ENCODE data around the gene RCVRN.

Gene RCVRN

DNA sequence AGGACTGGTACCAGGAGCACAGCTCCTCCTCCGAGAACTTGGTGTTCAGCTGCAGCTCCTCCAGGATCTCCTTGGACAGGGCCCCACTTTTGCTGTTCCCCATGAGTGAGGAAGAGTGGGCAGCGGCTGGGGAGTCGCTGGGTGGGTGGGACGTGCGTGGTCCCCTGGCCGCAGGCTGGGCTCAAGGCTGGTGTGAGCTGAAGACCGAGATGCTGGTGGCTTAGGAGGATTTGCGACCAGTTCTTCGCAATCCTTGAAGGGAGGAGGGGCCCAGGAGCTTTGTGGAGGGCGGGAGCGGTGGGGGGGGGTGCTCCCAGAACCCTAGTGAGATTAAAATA lies at the start of gene RCVRN:
Gene RCVRN, minus strand, starts transcription at position 194 of the 338 bp plus-strand sequence. Its CDS starts 91 bp downstream, at position 103.
- Histone ChIP-seq H3K4me1 (ENCODE audit: control insufficient read depth, insufficient read depth, low read length) (no peaks in the 10 kb centered on the region; the same call in 1 of the 2 replicates), H3K9me3 (ENCODE audit: control insufficient read depth, insufficient read depth, low read length) (no peaks in the 10 kb centered on the region), H3K36me3 (ENCODE audit: control insufficient read depth, insufficient read depth, low read length) (no peaks in the 10 kb centered on the region), H3K4me3 (ENCODE audit: low read depth, low read length) (no peak within 1 kb of the TSS), H3K9ac (ENCODE audit: low read depth, low read length) (no peak within 1 kb of the TSS), H3K27ac (ENCODE audit: low read depth, low read length) (no peak within 1 kb of the TSS), H3K27me3 (ENCODE audit: control insufficient read depth, insufficient read depth, low read length) (no peaks in the 10 kb centered on the region)

- H3K27ac ChIP-seq (ENCODE audit: low read depth, low read length) = no peak overlapping the region
- no peaks in the 10 kb centered on the region for H3K27me3 ChIP-seq (ENCODE audit: control insufficient read depth, insufficient read depth, low read length)
- no peak overlapping the region for H3K9ac ChIP-seq (ENCODE audit: low read depth, low read length)
- no peak overlapping the region for H3K4me3 ChIP-seq (ENCODE audit: low read depth, low read length)
- peaks cover 24% of the 10 kb centered on the region for H3K4me1 ChIP-seq (ENCODE audit: control insufficient read depth, insufficient read depth, low read length)
- H3K9me3 ChIP-seq (ENCODE audit: control insufficient read depth, insufficient read depth, low read length) = no peaks in the 10 kb centered on the region
- H3K36me3 ChIP-seq (ENCODE audit: control insufficient read depth, insufficient read depth, low read length) = no peaks in the 10 kb centered on the region
Observed at GRCh38 chr17:9953492-9953891, 48.4 kb upstream of the RCVRN start.

GRCh38 chr17:9951803-9952202 lies 46.7 kb upstream of the RCVRN start:
- no peaks in the 10 kb centered on the region for H3K36me3 ChIP-seq (ENCODE audit: control insufficient read depth, insufficient read depth, low read length)
- H3K9me3 ChIP-seq (ENCODE audit: control insufficient read depth, insufficient read depth, low read length) = no peaks in the 10 kb centered on the region
- H3K4me1 ChIP-seq (ENCODE audit: control insufficient read depth, insufficient read depth, low read length) = peaks cover 11% of the 10 kb centered on the region
- no peak overlapping the region for H3K9ac ChIP-seq (ENCODE audit: low read depth, low read length)
- no peak overlapping the region for H3K27ac ChIP-seq (ENCODE audit: low read depth, low read length)
- H3K27me3 ChIP-seq (ENCODE audit: control insufficient read depth, insufficient read depth, low read length) = no peaks in the 10 kb centered on the region
- H3K4me3 ChIP-seq (ENCODE audit: low read depth, low read length) = no peak overlapping the region

- Histone ChIP-seq H3K9me3 (ENCODE audit: control insufficient read depth, insufficient read depth, low read length) (no peaks in the 10 kb centered on the region), H3K27me3 (ENCODE audit: control insufficient read depth, insufficient read depth, low read length) (no peaks in the 10 kb centered on the region), H3K9ac (ENCODE audit: low read depth, low read length) (no peak overlapping the region), H3K36me3 (ENCODE audit: control insufficient read depth, insufficient read depth, low read length) (no peaks in the 10 kb centered on the region), H3K27ac (ENCODE audit: low read depth, low read length) (no peak overlapping the region), H3K4me1 (ENCODE audit: control insufficient read depth, insufficient read depth, low read length) (no peaks in the 10 kb centered on the region), H3K4me3 (ENCODE audit: low read depth, low read length) (no peak overlapping the region)
Observed at GRCh38 chr17:9948928-9949327, 43.9 kb upstream of the RCVRN start.

DNA sequence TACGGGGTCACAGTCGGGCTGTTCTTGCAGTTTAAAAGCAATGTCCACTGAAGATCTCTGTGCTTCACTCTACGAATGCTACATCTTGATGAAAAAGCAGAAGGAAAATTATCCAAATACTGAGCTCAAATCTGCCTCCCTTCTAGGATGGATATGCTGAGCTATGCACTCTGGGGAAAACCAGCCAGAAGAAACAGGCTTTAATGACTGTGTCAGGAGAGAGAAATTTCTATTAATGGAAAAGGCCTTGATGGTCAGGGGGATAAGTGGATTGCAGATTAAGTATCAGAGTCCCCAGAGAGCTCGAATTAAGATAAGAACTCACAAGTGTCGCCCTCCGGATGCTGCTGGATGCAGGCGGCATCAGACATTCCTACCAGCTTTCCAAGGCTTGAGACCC lies 39.6 kb upstream of the RCVRN start:
- Histone ChIP-seq H3K36me3 (ENCODE audit: control insufficient read depth, insufficient read depth, low read length) (no peaks in the 10 kb centered on the region), H3K9ac (ENCODE audit: low read depth, low read length) (no peak overlapping the region), H3K27ac (ENCODE audit: low read depth, low read length) (no peak overlapping the region), H3K9me3 (ENCODE audit: control insufficient read depth, insufficient read depth, low read length) (no peaks in the 10 kb centered on the region), H3K27me3 (ENCODE audit: control insufficient read depth, insufficient read depth, low read length) (no peaks in the 10 kb centered on the region), H3K4me3 (ENCODE audit: low read depth, low read length) (no peak overlapping the region), H3K4me1 (ENCODE audit: control insufficient read depth, insufficient read depth, low read length) (no peaks in the 10 kb centered on the region)

DNA sequence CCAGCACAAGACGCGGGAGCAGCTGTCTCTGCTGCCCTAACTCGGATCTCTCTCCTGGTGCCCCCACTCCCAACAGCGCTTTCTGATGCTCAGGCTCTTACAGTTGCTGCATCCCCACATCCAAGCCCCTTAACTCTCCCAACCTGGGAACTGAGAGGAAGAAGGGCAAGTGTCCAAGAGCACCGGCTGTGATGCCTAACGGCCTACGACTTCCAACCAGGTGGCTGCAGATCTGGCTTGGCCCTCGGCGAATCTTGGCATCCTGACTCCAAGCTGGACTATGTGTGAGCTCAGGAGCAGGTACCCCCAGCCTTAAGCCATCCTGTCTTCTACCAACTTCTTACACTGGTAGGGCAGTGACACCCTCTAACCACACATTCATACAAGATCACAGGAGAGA lies 38.3 kb upstream of the RCVRN start:
- Histone ChIP-seq H3K4me3 (ENCODE audit: low read depth, low read length) (no peak overlapping the region), H3K9ac (ENCODE audit: low read depth, low read length) (no peak overlapping the region), H3K4me1 (ENCODE audit: control insufficient read depth, insufficient read depth, low read length) (no peaks in the 10 kb centered on the region), H3K27ac (ENCODE audit: low read depth, low read length) (no peak overlapping the region), H3K27me3 (ENCODE audit: control insufficient read depth, insufficient read depth, low read length) (no peaks in the 10 kb centered on the region), H3K9me3 (ENCODE audit: control insufficient read depth, insufficient read depth, low read length) (no peaks in the 10 kb centered on the region), H3K36me3 (ENCODE audit: control insufficient read depth, insufficient read depth, low read length) (no peaks in the 10 kb centered on the region)

- H3K4me1 ChIP-seq (ENCODE audit: control insufficient read depth, insufficient read depth, low read length) = no peaks in the 10 kb centered on the region
- no peaks in the 10 kb centered on the region for H3K9me3 ChIP-seq (ENCODE audit: control insufficient read depth, insufficient read depth, low read length)
- no peak overlapping the region for H3K9ac ChIP-seq (ENCODE audit: low read depth, low read length)
- H3K4me3 ChIP-seq (ENCODE audit: low read depth, low read length) = no peak overlapping the region
- H3K36me3 ChIP-seq (ENCODE audit: control insufficient read depth, insufficient read depth, low read length) = no peaks in the 10 kb centered on the region
- H3K27ac ChIP-seq (ENCODE audit: low read depth, low read length) = no peak overlapping the region
- H3K27me3 ChIP-seq (ENCODE audit: control insufficient read depth, insufficient read depth, low read length) = no peaks in the 10 kb centered on the region
Observed at GRCh38 chr17:9942885-9943284, 37.8 kb upstream of the RCVRN start.

- no peaks in the 10 kb centered on the region for H3K4me1 ChIP-seq (ENCODE audit: control insufficient read depth, insufficient read depth, low read length)
- no peak overlapping the region for H3K27ac ChIP-seq (ENCODE audit: low read depth, low read length)
- H3K4me3 ChIP-seq (ENCODE audit: low read depth, low read length) = no peak overlapping the region
- no peak overlapping the region for H3K9ac ChIP-seq (ENCODE audit: low read depth, low read length)
- no peaks in the 10 kb centered on the region for H3K9me3 ChIP-seq (ENCODE audit: control insufficient read depth, insufficient read depth, low read length)
- no peaks in the 10 kb centered on the region for H3K36me3 ChIP-seq (ENCODE audit: control insufficient read depth, insufficient read depth, low read length)
- H3K27me3 ChIP-seq (ENCODE audit: control insufficient read depth, insufficient read depth, low read length) = no peaks in the 10 kb centered on the region
Observed at GRCh38 chr17:9941305-9941704, 36.2 kb upstream of the RCVRN start.

DNA sequence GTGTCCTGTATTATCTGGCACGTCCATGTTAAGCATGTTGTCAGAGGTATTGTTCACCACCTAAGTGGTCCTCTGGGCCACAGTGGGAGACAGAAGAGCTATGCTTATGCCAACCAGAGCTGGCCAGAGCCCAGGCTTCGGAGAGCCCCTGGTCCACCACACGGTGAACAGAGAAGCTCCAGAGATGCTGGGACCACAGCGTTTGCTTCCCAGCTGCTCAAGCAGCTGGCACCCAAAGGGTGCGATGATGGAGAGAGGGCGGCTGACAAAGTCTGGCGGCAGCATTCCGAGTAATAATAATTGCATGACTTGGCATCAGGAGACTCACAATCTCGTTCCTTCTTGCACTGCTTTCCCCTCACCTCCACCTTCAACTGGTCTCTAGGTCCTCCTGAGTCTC lies 35.8 kb upstream of the RCVRN start:
- no peak overlapping the region for H3K9ac ChIP-seq (ENCODE audit: low read depth, low read length)
- no peaks in the 10 kb centered on the region for H3K36me3 ChIP-seq (ENCODE audit: control insufficient read depth, insufficient read depth, low read length)
- H3K9me3 ChIP-seq (ENCODE audit: control insufficient read depth, insufficient read depth, low read length) = no peaks in the 10 kb centered on the region
- no peak overlapping the region for H3K4me3 ChIP-seq (ENCODE audit: low read depth, low read length)
- no peaks in the 10 kb centered on the region for H3K4me1 ChIP-seq (ENCODE audit: control insufficient read depth, insufficient read depth, low read length)
- H3K27ac ChIP-seq (ENCODE audit: low read depth, low read length) = no peak overlapping the region
- H3K27me3 ChIP-seq (ENCODE audit: control insufficient read depth, insufficient read depth, low read length) = no peaks in the 10 kb centered on the region

DNA sequence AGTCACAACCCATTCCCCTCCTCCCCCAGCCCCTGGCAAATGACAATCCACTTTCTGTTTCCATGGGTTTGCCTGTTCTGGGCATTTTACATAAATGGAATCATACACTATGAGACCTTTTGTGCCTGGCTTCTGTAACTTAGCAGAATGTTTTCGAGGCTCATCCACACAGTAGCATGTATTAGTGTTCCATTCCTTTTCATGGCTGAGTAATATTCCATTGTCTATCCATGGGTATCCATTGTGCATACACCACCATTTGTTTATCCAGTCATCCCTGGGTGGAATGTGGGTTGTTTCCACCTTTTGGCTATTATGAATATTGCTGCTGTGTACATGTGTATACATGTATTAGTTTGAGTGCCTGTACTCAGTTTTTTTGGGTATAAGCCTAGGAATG lies 33.7 kb upstream of the RCVRN start:
- Histone ChIP-seq H3K4me3 (ENCODE audit: low read depth, low read length) (no peak overlapping the region), H3K36me3 (ENCODE audit: control insufficient read depth, insufficient read depth, low read length) (no peaks in the 10 kb centered on the region), H3K4me1 (ENCODE audit: control insufficient read depth, insufficient read depth, low read length) (no peaks in the 10 kb centered on the region), H3K9me3 (ENCODE audit: control insufficient read depth, insufficient read depth, low read length) (no peaks in the 10 kb centered on the region), H3K9ac (ENCODE audit: low read depth, low read length) (no peak overlapping the region), H3K27ac (ENCODE audit: low read depth, low read length) (no peak overlapping the region), H3K27me3 (ENCODE audit: control insufficient read depth, insufficient read depth, low read length) (no peaks in the 10 kb centered on the region)

DNA sequence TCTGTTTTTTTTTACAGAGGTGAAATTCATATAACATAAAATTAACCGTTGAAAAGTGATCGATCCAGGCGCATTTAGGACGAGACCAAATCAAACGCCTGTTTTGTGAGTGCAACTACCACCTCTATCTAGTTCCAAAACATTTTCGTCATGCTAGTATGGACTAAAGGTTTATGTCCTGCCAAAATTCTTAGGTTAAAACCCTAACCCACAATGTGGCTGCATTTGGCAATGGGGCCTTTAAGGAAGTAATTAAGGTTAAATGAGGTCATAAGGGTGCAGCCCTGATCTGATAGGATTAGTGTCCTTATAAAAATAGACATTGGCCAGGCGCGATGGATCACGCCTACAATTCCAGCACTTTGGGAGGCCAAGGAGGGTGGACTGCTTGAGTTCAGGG lies 32.8 kb upstream of the RCVRN start:
- H3K9me3 ChIP-seq (ENCODE audit: control insufficient read depth, insufficient read depth, low read length) = no peaks in the 10 kb centered on the region
- H3K9ac ChIP-seq (ENCODE audit: low read depth, low read length) = no peak overlapping the region
- no peaks in the 10 kb centered on the region for H3K4me1 ChIP-seq (ENCODE audit: control insufficient read depth, insufficient read depth, low read length)
- H3K27me3 ChIP-seq (ENCODE audit: control insufficient read depth, insufficient read depth, low read length) = no peaks in the 10 kb centered on the region
- H3K4me3 ChIP-seq (ENCODE audit: low read depth, low read length) = no peak overlapping the region
- H3K27ac ChIP-seq (ENCODE audit: low read depth, low read length) = no peak overlapping the region
- no peaks in the 10 kb centered on the region for H3K36me3 ChIP-seq (ENCODE audit: control insufficient read depth, insufficient read depth, low read length)

DNA sequence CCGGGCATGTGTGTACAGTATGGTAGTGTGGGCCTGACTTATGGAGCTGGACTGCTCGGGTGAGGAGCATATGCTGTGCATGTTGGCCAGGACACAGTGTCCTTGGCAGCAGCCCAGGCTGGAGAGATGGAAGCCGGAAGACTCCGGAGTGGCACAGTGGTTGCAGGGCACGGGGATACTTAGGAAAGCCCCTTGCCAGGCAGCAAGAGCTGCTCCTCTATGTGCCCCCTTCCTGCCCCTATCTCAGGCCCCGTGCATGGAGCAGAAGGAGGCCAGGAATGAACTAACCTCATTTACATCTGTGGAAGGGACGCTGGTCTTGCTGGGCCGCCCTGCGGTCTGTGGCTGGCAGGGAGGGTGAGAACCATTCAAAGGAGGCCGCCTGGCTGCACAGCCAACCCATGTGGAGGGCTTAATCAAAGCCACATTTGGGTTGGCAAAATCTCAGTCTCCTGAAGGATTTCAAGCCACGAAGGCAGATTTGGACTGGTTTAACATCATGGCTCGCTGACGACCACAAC lies 32.2 kb upstream of the RCVRN start:
- no peak overlapping the region for H3K9ac ChIP-seq (ENCODE audit: low read depth, low read length)
- no peaks in the 10 kb centered on the region for H3K36me3 ChIP-seq (ENCODE audit: control insufficient read depth, insufficient read depth, low read length)
- no peaks in the 10 kb centered on the region for H3K4me1 ChIP-seq (ENCODE audit: control insufficient read depth, insufficient read depth, low read length)
- no peaks in the 10 kb centered on the region for H3K27me3 ChIP-seq (ENCODE audit: control insufficient read depth, insufficient read depth, low read length)
- no peak overlapping the region for H3K4me3 ChIP-seq (ENCODE audit: low read depth, low read length)
- no peaks in the 10 kb centered on the region for H3K9me3 ChIP-seq (ENCODE audit: control insufficient read depth, insufficient read depth, low read length)
- no peak overlapping the region for H3K27ac ChIP-seq (ENCODE audit: low read depth, low read length)

All from HUES48 (cell line).